ENCODE results near the gene ADAMTSL3.
"Not testable (repeated sequence)": the region's sequence is repeated elsewhere in the genome, so short reads cannot be mapped to it uniquely, and the experiment has no call there.

The ADAMTSL3 gene

GRCh38 chr15:84054544-84054943 lies 400.6 kb downstream of the ADAMTSL3 start:
- not testable (repeated sequence) for DNase-seq

- DNase-seq, result no peak
Observed at GRCh38 chr15:84057714-84058331, 403.9 kb downstream of the ADAMTSL3 start.

- not testable (repeated sequence) for DNase-seq
Observed at GRCh38 chr15:84063674-84064073, 409.8 kb downstream of the ADAMTSL3 start.

- not testable (repeated sequence) for DNase-seq
Observed at GRCh38 chr15:84068674-84069073, 414.8 kb downstream of the ADAMTSL3 start.

GRCh38 chr15:84078038-84078437 lies 424.1 kb downstream of the ADAMTSL3 start:
- DNase-seq, result not testable (repeated sequence)

- DNase-seq, result not testable (repeated sequence)
Observed at GRCh38 chr15:84079325-84079884, 425.5 kb downstream of the ADAMTSL3 start.

- peak; percentile 13 for DNase-seq
Observed at GRCh38 chr15:84079885-84080777, 426.2 kb downstream of the ADAMTSL3 start.

- DNase-seq, result not testable (repeated sequence)
Observed at GRCh38 chr15:84080778-84081084, 426.8 kb downstream of the ADAMTSL3 start.

GRCh38 chr15:84081391-84082168 lies 427.7 kb downstream of the ADAMTSL3 start:
- DNase-seq, result no peak

GRCh38 chr15:84082739-84083138 lies 428.8 kb downstream of the ADAMTSL3 start:
- no peak for DNase-seq

GRCh38 chr15:84086071-84086470 lies 432.1 kb downstream of the ADAMTSL3 start:
- not testable (repeated sequence) for DNase-seq
